GM12892 (cell line): ENCODE results near the gene FAM83D.

ENCODE experiments used
- POLR2AphosphoS5 ChIP-seq: IDR thresholded peaks from 2 replicates; pipeline ENCODE4 v1.6.1; 2011; ENCODE audit warnings: low read depth, low read length, control low read depth
- TAF1 ChIP-seq: IDR thresholded peaks from 2 replicates; pipeline ENCODE4 v1.6.1; 2011; ENCODE audit warnings: low read depth, mild to moderate bottlenecking, control low read depth, low read length, borderline replicate concordance

- TF ChIP-seq POLR2AphosphoS5 (no peak), TAF1 (no peak)
These were observed 5.8 kb downstream of the FAM83D start for GRCh38 chr20:38931984-38932383.
